GM19395 (cell line): ENCODE measurements around the gene SLC34A2.

Source experiments
- ATAC-seq: cut with Tn5 transposase; IDR thresholded peaks from one replicate; pipeline ENCODE4 v1.9.1; 2021; ENCODE audit warnings: mild to moderate bottlenecking, moderate library complexity; ENCODE audit not compliant: unreplicated experiment

The SLC34A2 gene

DNA sequence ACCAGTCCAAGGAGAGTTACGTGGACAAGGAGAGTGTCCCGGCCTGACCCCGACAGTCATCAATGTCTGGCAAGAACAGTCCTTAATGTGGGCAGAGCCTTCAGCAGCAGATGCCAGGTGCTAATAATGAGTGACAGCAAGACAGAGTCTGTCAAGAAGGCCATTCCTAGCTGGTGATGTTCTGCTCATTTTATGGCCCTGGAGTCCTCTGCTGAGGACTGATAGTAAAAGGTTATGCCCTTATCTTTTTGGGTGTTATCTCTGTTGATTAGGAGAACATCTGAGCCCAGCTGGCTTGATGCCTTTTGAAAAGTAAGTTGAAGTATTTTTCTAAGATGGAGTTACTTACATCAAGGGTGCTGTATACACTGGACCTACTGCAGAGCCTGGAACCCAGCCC lies 67.3 kb downstream of the SLC34A2 start:
- no peak for ATAC-seq

DNA sequence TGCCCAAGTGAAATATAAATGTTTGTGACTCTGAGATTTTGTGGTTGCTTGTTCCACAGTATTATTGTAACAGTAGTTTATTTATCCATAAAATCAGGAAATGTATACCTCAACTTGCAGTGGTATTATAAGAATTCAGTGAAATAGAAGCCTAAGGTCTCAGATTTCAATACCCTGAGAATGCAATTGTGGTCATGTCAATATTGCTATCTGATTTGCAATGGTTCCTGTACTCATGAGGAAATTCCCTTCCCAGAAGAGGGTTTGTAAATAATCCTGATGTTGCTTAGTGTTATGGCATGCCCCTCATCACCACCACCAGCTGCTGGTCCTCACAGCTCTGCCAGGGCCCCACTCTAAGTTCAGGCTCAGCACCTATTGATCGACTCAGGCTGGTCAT lies 67.8 kb downstream of the SLC34A2 start:
- ATAC-seq: no peak

DNA sequence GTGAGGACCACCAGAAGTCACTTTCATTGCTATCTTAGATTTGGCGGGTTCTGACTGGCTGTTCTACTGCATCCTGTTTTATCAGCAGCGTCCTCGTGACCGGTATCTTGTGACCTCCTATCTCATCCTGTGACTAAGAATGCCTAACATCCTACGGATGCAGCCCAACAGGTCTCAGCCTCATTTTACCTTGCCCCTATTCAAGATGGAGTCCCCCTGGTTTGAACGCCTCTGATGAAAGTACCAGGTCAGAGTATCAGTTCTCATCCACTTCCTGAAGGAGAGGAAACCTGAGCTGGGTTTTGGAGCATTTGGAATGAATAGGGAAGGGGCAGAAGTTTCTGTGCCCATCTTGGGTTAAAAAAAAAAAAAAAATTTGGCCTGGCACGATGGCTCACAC lies 70.2 kb downstream of the SLC34A2 start:
- no peak for ATAC-seq

DNA sequence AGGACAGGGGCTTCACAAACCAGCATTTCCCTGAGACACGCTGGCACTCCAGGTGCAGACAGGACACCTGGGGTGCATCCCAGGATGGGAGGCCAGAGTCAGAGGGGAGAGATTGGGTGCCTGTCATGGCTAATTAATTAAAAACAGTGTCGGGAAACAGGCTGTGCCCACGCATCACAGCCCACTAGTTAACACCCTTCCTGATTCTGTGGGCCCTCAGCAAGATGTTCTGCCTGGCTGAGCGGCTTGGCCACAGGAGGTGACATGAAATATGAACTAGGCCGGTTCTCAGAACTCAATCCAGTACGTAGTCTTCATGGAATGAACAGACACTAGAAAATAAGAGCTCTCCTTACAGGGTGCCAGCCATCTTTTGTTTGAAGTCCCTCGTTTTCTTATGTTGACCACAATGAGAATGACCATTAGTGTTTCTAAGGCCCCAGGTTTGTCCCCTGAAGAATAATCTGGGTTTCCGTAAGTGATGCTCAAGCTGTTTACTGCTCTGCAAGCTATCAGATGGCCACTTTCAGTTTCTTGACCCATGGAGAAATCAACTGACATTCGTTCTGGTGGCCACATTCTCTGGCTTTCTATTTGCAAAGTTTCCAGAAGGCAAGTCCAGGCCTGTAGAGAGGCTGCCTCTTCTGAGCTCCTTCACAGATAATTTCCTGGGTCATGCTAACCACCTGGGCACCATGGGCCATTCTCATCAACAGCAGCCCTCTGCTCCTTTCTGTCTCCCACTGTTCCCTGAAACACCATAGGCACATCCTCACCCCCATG lies 72.3 kb downstream of the SLC34A2 start:
- no peak for ATAC-seq
